ENCODE results near the gene SUMO1.

Gene SUMO1

DNA sequence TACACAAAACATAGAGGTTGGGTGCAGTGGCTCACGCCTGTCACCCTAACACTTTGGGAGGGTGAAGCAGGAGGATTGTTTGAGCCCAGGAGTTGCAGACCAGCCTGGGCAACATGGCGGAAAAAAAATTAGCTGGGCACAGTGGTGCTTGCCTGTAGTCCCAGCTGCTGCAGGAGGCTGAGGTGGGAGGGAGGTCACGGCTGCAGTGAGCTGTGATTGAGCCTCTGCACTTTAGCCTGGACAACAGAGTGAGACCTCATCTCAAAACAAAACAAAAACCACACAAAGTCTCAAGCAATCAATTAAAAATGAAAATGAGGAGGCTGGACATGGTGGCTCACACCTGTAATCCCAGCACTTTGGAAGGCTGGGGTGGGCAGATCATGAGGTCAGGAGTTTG is 32.1 kb upstream of the SUMO1 start:
- Histone ChIP-seq H3K79me2 (ENCODE audit: insufficient read depth, low read depth) (peaks cover 100% of the 10 kb centered on the region), H3K4me2 (peak overlapping the region; percentile 6; the same call in 1 of the 2 replicates), H3K27ac (no peak overlapping the region), H3K36me3 (ENCODE audit: insufficient read depth) (peaks cover 3% of the 10 kb centered on the region; the same call in 1 of the 2 replicates), H3K9ac (no peak overlapping the region), H2AFZ (ENCODE audit: low read depth) (no peak overlapping the region), H3K4me1 (ENCODE audit: low read depth, poor library complexity, severe bottlenecking) (peaks cover 36% of the 10 kb centered on the region), H4K20me1 (ENCODE audit: insufficient read depth) (peaks cover 83% of the 10 kb centered on the region), H3K27me3 (ENCODE audit: insufficient read depth, low read depth) (no peaks in the 10 kb centered on the region), H3K4me3 (IDR thresholded peaks at IDR 0.05; ENCODE audit: insufficient read depth, low read depth, low read length) (no peak overlapping the region)
- TF ChIP-seq, protein P1, sequence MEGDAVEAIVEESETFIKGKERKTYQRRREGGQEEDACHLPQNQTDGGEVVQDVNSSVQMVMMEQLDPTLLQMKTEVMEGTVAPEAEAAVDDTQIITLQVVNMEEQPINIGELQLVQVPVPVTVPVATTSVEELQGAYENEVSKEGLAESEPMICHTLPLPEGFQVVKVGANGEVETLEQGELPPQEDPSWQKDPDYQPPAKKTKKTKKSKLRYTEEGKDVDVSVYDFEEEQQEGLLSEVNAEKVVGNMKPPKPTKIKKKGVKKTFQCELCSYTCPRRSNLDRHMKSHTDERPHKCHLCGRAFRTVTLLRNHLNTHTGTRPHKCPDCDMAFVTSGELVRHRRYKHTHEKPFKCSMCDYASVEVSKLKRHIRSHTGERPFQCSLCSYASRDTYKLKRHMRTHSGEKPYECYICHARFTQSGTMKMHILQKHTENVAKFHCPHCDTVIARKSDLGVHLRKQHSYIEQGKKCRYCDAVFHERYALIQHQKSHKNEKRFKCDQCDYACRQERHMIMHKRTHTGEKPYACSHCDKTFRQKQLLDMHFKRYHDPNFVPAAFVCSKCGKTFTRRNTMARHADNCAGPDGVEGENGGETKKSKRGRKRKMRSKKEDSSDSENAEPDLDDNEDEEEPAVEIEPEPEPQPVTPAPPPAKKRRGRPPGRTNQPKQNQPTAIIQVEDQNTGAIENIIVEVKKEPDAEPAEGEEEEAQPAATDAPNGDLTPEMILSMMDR (conservative IDR thresholded peaks at IDR 0.05; ENCODE audit: low read depth, low read length) = no peak

DNA sequence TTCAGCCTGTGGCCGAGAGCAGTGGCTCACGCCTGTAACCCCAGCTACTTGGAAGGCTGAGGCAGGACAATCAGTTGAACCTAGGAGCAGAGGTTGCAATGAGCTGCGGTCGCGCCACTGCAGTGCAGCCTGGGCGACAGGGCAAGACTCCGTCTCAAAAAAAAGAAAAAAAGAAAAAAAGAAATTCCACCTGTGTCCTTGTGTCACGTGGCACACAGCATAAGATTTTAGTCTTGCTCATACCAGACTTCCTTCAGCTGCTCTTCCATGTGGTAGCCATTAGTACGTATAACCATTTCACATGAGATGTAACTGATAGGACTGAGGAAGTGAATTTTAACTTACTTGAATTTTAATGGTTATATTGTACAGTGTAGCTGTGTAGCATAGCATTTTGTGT is 31.2 kb upstream of the SUMO1 start:
- Histone ChIP-seq H3K4me1 (ENCODE audit: low read depth, poor library complexity, severe bottlenecking) (peaks cover 37% of the 10 kb centered on the region), H3K36me3 (ENCODE audit: insufficient read depth) (peaks cover 3% of the 10 kb centered on the region; the same call in 1 of the 2 replicates), H3K27me3 (ENCODE audit: insufficient read depth, low read depth) (no peaks in the 10 kb centered on the region), H3K9ac (no peak overlapping the region), H4K20me1 (ENCODE audit: insufficient read depth) (peaks cover 74% of the 10 kb centered on the region), H3K27ac (no peak overlapping the region), H2AFZ (ENCODE audit: low read depth) (no peak overlapping the region), H3K4me3 (IDR thresholded peaks at IDR 0.05; ENCODE audit: insufficient read depth, low read depth, low read length) (no peak overlapping the region), H3K79me2 (ENCODE audit: insufficient read depth, low read depth) (peaks cover 91% of the 10 kb centered on the region), H3K4me2 (peak overlapping the region; percentile 75; the same call in 1 of the 2 replicates)
- TF ChIP-seq, protein P1 (conservative IDR thresholded peaks at IDR 0.05; ENCODE audit: low read depth, low read length) = no peak

DNA sequence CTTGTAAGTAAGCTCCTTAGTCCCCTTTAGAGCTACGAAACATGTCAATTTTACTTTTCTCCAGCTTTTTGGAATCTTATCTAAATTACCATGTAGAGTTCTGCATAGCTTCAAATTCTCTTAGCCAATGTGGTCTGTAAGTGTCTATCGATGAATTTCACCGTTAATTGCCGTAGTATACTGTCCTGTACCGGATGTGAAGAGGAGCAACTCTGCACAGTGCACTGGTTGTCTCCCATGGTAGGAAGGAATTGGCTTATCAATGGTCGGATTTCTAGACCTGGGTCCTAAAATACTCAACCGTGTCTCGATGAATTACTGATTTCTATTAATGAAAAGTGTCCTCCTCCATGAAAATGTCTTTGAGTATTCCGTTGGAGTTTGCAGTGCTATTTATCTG is 29.1 kb upstream of the SUMO1 start:
- Histone ChIP-seq H3K27me3 (ENCODE audit: insufficient read depth, low read depth) (no peaks in the 10 kb centered on the region), H2AFZ (ENCODE audit: low read depth) (no peak overlapping the region), H3K36me3 (ENCODE audit: insufficient read depth) (no peaks in the 10 kb centered on the region; the same call in 1 of the 2 replicates), H3K27ac (peak overlapping the region; percentile 100; the same call in 1 of the 2 replicates), H4K20me1 (ENCODE audit: insufficient read depth) (peaks cover 54% of the 10 kb centered on the region), H3K4me2 (peak overlapping the region; percentile 75), H3K4me1 (ENCODE audit: low read depth, poor library complexity, severe bottlenecking) (peaks cover 42% of the 10 kb centered on the region), H3K79me2 (ENCODE audit: insufficient read depth, low read depth) (peaks cover 78% of the 10 kb centered on the region), H3K9ac (peak overlapping the region; percentile 99), H3K4me3 (IDR thresholded peaks at IDR 0.05; ENCODE audit: insufficient read depth, low read depth, low read length) (no peak overlapping the region)
- TF ChIP-seq, protein P1 (conservative IDR thresholded peaks at IDR 0.05; ENCODE audit: low read depth, low read length) = no peak

DNA sequence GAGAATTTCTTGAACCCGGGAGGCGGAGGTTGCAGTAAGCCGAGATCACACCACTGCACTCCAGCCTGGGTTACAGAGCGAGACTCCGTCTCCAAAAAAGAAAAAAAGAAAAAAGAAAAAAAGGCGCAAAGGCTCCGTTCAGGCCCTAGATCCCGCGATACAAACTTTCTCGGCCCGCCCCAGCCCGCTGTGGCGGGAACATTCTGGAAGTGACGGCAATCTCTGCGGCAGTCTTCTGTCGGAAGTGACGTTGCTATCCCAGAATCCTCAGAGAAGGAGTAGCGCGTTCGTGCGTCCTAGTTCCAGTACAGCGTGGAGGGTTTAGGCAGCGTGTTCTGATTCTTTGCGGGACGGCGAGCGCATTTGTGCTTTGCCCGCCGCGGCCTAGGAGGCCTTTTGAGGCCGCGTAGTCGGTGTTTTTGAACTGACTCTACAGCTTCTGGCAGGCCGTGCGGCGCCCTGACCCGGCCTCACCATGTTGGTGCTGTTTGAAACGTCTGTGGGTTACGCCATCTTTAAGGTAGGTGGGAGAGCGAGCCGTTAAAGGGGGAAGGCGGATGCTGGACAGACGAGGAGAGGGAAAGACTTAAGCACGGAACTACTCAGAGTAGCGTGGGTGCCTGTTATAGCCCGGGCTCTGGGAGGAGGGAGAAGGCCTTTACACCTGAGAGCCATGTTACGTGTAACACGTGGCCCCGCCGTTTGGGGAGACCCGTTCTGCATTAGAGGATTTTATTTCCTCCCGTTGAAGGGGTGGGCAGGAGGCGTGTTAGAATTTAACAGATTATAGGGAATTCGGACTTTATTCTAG is 27.3 kb upstream of the SUMO1 start, which contains the start of gene NOP58:
Gene NOP58 (plus strand): TSS at position 297 of the 811 bp plus-strand sequence. CDS start 179 bp downstream, at position 476.
- Histone ChIP-seq H3K4me1 (ENCODE audit: low read depth, poor library complexity, severe bottlenecking) (peaks cover 42% of the 10 kb centered on the region), H3K4me3 (IDR thresholded peaks at IDR 0.05; ENCODE audit: insufficient read depth, low read depth, low read length) (peak within 1 kb of the TSS; percentile 92), H3K4me2 (peak within 1 kb of the TSS; percentile 75), H3K36me3 (ENCODE audit: insufficient read depth) (no peaks in the 10 kb centered on the region), H3K27me3 (ENCODE audit: insufficient read depth, low read depth) (no peaks in the 10 kb centered on the region), H2AFZ (ENCODE audit: low read depth) (peak within 1 kb of the TSS; percentile 74), H4K20me1 (ENCODE audit: insufficient read depth) (peaks cover 38% of the 10 kb centered on the region), H3K9ac (peak within 1 kb of the TSS; percentile 99), H3K27ac (peak within 1 kb of the TSS; percentile 100), H3K79me2 (ENCODE audit: insufficient read depth, low read depth) (peaks cover 59% of the 10 kb centered on the region)
- TF ChIP-seq, protein P1 (conservative IDR thresholded peaks at IDR 0.05; ENCODE audit: low read depth, low read length) = no peak

Measured in KMS-11 (cell line).